NCI-H1417 treated with DMSO at 0.1 percent for 48 hours (cell line): ENCODE data around the gene FGF12.

Experiments
- DNase-seq: peaks from one replicate; lab custom pipeline; 2025; lab: John Stamatoyannopoulos, UW

The FGF12 gene

GRCh38 chr3:192092388-192093005 is 634.8 kb downstream of the FGF12 start:
- no peak for DNase-seq

- no peak for DNase-seq
Observed at GRCh38 chr3:192091831-192092230, 635.5 kb downstream of the FGF12 start.

GRCh38 chr3:192090586-192090985 is 636.8 kb downstream of the FGF12 start:
- DNase-seq: no peak
